ENCODE measurements around the gene CYB5R3. TPM values are rescaled to one million over a fixed set of nuclear protein-coding genes. Genes with fewer than 3 reads are reported as not detected.

CYB5R3 gene
- total RNA-seq, 1 experiment from 2014 or later: 106 TPM

DNA sequence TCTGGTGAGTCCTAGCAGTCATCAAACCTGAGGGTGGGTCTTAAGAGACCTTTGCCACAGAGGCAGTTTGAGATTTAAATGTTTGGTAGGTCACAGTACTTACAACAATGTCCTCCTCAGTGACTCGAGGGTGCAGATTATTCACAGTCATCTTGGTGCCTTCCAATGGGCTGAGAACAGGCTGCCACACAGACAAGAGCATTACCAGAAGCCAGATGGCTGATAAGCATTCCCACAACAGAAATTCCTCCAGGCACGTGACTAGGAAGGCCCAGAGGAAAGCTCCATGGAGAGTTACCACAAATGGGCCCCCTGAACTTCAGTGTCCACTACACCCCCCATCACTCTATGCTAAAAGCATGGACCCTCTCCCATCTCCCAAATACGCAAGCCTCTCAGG, 53.8 kb downstream of the CYB5R3 start:
- Histone ChIP-seq H3K4me1 (replicated peaks; ENCODE audit: insufficient read depth) (no peaks in the 10 kb centered on the region), H2AFZ (no peak overlapping the region), H3K9me3 (ENCODE audit: insufficient read depth, low read depth) (no peaks in the 10 kb centered on the region), H3K27ac (no peak overlapping the region), H3F3A (ENCODE audit: insufficient read depth, low read depth) (peaks cover 7% of the 10 kb centered on the region; the same call in 1 of the 2 replicates), H3K79me2 (ENCODE audit: low read depth) (peaks cover 4% of the 10 kb centered on the region; the same call in 1 of the 2 replicates), H3K9me2 (ENCODE audit: insufficient read depth) (no peaks in the 10 kb centered on the region), H3K27me3 (ENCODE audit: insufficient read depth, low read depth) (no peaks in the 10 kb centered on the region), H3K4me2 (no peak overlapping the region), H3K36me3 (ENCODE audit: low read depth) (peaks cover 33% of the 10 kb centered on the region), H3K4me3 (no peak overlapping the region), H4K20me1 (ENCODE audit: insufficient read depth) (peaks cover 13% of the 10 kb centered on the region; the same call in 1 of the 2 replicates)
- no TSS peak for BruUV-seq (replicated peaks)
- TF ChIP-seq EZH2 (IDR thresholded peaks at IDR 0.05; ENCODE audit: low read depth): no peak
- TF ChIP-seq, protein P1, sequence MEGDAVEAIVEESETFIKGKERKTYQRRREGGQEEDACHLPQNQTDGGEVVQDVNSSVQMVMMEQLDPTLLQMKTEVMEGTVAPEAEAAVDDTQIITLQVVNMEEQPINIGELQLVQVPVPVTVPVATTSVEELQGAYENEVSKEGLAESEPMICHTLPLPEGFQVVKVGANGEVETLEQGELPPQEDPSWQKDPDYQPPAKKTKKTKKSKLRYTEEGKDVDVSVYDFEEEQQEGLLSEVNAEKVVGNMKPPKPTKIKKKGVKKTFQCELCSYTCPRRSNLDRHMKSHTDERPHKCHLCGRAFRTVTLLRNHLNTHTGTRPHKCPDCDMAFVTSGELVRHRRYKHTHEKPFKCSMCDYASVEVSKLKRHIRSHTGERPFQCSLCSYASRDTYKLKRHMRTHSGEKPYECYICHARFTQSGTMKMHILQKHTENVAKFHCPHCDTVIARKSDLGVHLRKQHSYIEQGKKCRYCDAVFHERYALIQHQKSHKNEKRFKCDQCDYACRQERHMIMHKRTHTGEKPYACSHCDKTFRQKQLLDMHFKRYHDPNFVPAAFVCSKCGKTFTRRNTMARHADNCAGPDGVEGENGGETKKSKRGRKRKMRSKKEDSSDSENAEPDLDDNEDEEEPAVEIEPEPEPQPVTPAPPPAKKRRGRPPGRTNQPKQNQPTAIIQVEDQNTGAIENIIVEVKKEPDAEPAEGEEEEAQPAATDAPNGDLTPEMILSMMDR (conservative IDR thresholded peaks at IDR 0.05): no peak
- CTCF ChIA-PET: interaction anchor here (0.6 kb wide), 1 partner anchor 176 kb away, joined by 3 read pairs; no protein-coding TSS in a partner anchor
- POLR2A ChIA-PET (ENCODE audit: unreplicated experiment): interaction anchor here (0.6 kb wide), 1 partner anchor 31 kb away, joined by 10 read pairs; no protein-coding TSS in a partner anchor
- intact Hi-C loops (cut with micrococcal nuclease; ENCODE audit: unreplicated experiment): no loop called here
- DNase-seq: no peak

DNA sequence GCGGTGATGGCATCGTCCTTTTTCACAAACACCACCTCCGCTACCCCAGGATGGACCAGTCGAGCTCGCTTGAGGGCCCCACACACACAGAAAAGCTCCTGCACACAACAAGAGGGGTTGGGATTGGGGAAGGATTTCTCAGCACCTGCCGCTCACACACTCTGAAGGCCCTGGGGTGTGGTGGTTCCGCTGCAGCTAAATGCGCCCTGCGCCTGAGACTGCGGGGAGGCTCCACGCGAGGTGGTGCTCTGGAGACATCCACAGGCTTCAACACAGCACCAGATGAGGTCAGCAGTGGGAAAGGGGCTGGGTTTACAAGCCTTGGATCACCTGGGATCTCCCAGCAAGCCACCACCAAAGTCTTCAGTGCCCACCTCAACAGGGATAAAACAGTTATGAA, 57.2 kb downstream of the CYB5R3 start:
- ChIA-PET CTCF (no interaction called here), POLR2A (ENCODE audit: unreplicated experiment) (no interaction called here)
- no TSS peak for BruUV-seq (replicated peaks)
- DNase-seq: no peak
- H3K27me3 ChIP-seq (ENCODE audit: insufficient read depth, low read depth): no peaks in the 10 kb centered on the region
- peaks cover 12% of the 10 kb centered on the region; the same call in 1 of the 2 replicates for H4K20me1 ChIP-seq (ENCODE audit: insufficient read depth)
- peaks cover 10% of the 10 kb centered on the region; the same call in 1 of the 2 replicates for H3F3A ChIP-seq (ENCODE audit: insufficient read depth, low read depth)
- intact Hi-C loops (cut with micrococcal nuclease; ENCODE audit: unreplicated experiment): no loop called here
- no peak overlapping the region for H3K27ac ChIP-seq
- H2AFZ ChIP-seq: no peak overlapping the region
- H3K36me3 ChIP-seq (ENCODE audit: low read depth): peaks cover 37% of the 10 kb centered on the region
- no peak for TF ChIP-seq EZH2 (IDR thresholded peaks at IDR 0.05; ENCODE audit: low read depth)
- TF ChIP-seq, protein P1 (conservative IDR thresholded peaks at IDR 0.05): no peak
- H3K79me2 ChIP-seq (ENCODE audit: low read depth): no peaks in the 10 kb centered on the region
- no peaks in the 10 kb centered on the region for H3K4me1 ChIP-seq (replicated peaks; ENCODE audit: insufficient read depth)
- no peaks in the 10 kb centered on the region for H3K9me2 ChIP-seq (ENCODE audit: insufficient read depth)
- H3K4me3 ChIP-seq: no peak overlapping the region
- no peaks in the 10 kb centered on the region for H3K9me3 ChIP-seq (ENCODE audit: insufficient read depth, low read depth)
- H3K4me2 ChIP-seq: no peak overlapping the region

DNA sequence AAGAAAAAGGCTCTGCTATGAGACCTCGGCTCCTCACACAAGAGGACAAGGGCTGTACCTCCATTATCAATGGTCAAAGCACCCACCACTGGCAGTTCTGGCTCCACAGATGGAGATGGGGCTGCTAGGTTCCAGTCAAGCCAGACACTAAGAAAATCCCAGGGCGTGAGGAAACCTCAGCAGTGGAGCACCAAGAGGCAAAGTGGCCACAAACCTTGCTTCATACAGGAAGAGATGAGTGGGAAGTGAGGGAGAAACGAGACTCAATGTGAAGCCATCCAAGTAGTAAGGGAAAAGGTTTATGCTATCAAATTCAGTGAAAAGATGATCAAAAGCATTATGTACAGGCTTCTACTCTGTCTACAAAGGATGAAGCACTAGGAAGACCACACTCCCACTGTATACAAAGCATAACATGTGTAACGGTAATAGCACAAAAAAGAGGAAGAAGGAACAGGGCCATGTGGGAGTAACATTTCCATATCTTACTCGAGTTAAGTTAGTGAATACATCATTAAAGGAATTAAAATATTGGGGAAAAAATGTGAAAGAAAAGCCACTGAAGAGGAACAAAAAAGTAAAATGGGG, 61.5 kb downstream of the CYB5R3 start:
- Histone ChIP-seq H3K4me1 (replicated peaks; ENCODE audit: insufficient read depth) (no peaks in the 10 kb centered on the region), H3K79me2 (ENCODE audit: low read depth) (no peaks in the 10 kb centered on the region), H3K27ac (no peak overlapping the region), H3K9me2 (ENCODE audit: insufficient read depth) (no peaks in the 10 kb centered on the region), H3F3A (ENCODE audit: insufficient read depth, low read depth) (peaks cover 23% of the 10 kb centered on the region), H2AFZ (no peak overlapping the region), H3K9me3 (ENCODE audit: insufficient read depth, low read depth) (no peaks in the 10 kb centered on the region), H3K4me3 (no peak overlapping the region), H3K4me2 (no peak overlapping the region), H3K36me3 (ENCODE audit: low read depth) (peaks cover 35% of the 10 kb centered on the region), H4K20me1 (ENCODE audit: insufficient read depth) (peaks cover 6% of the 10 kb centered on the region; the same call in 1 of the 2 replicates), H3K27me3 (ENCODE audit: insufficient read depth, low read depth) (no peaks in the 10 kb centered on the region)
- ChIA-PET POLR2A (ENCODE audit: unreplicated experiment) (no interaction called here), CTCF (no interaction called here)
- TF ChIP-seq, protein P1 (conservative IDR thresholded peaks at IDR 0.05): no peak
- TF ChIP-seq EZH2 (IDR thresholded peaks at IDR 0.05; ENCODE audit: low read depth): no peak
- intact Hi-C loops (cut with micrococcal nuclease; ENCODE audit: unreplicated experiment): no loop called here
- DNase-seq: no peak
- no TSS peak for BruUV-seq (replicated peaks)

Measured in PC-9 (cell line).